Panc1 (cell line): ENCODE data around the gene ZNF862. TPM values are rescaled to one million over a fixed set of nuclear protein-coding genes. Genes with fewer than 3 reads are reported as not detected.

ENCODE experiments used
- ATAC-seq: fragments of 200-7000 bp; cut with Tn5 transposase; 2 replicates; pipeline ENCODE4 v1.9.1; 2020; ENCODE audit warnings: mild to moderate bottlenecking, moderate library complexity
- BruUV-seq: library from RNA; stranded (reverse); fragments of 400-500 nt; replicated peaks from 2 replicates; lab custom pipeline; 2021; lab: Mats Ljungman, UMichigan
- CTCF ChIA-PET: fragments of 300-600 bp; sonication (Branson Sonifier 250); formaldehyde crosslinking; loops from one replicate; lab custom pipeline; 2022; ENCODE audit warnings: antibody characterized with exemption; lab: Charles Lee
- POLR2A ChIA-PET: fragments of 300-600 bp; sonication (Branson Sonifier 250); formaldehyde crosslinking; loops from one replicate; lab custom pipeline; 2022; ENCODE audit warnings: antibody characterized with exemption; lab: Charles Lee
- DNase-seq: peaks from one replicate; pipeline ENCODE4 v3.0.0-alpha.2; 2010; ENCODE audit warnings: low read depth, low spot score
- H3K27ac ChIP-seq: 2 replicates; pipeline ENCODE4 v1.5.1; 2011; ENCODE audit warnings: mild to moderate bottlenecking, low read length, inconsistent platforms
- H3K27me3 ChIP-seq: fragments of 200-500 bp; sonication (Bioruptor generic); 2 replicates; pipeline ENCODE4 v1.6.0; 2014; ENCODE audit warnings: low read length, inconsistent platforms; ENCODE audit not compliant: control insufficient read depth, insufficient read depth
- H3K36me3 ChIP-seq: fragments of 200-500 bp; sonication (Bioruptor generic); 2 replicates; pipeline ENCODE4 v1.5.1; 2014; ENCODE audit warnings: inconsistent platforms, mild to moderate bottlenecking, low read length, moderate library complexity; ENCODE audit not compliant: control insufficient read depth, insufficient read depth
- H3K4me1 ChIP-seq: 2 replicates; pipeline ENCODE4 v1.5.1; 2011; ENCODE audit warnings: inconsistent platforms, mild to moderate bottlenecking, low read length, moderate library complexity; ENCODE audit not compliant: control insufficient read depth, insufficient read depth
- H3K4me3 ChIP-seq, 2 experiments: 2 replicates each; pipeline ENCODE4 v1.5.1; 2011 to 2012; ENCODE audit warnings: low read depth in 2 of 2, low read length in 2 of 2, mild to moderate bottlenecking in 2 of 2, inconsistent platforms in 1 of 2, moderate library complexity in 1 of 2
- H3K9me3 ChIP-seq: fragments of 200-500 bp; sonication (Bioruptor generic); 2 replicates; pipeline ENCODE4 v1.5.1; 2014; ENCODE audit warnings: low read depth, mild to moderate bottlenecking, inconsistent platforms, low read length, moderate library complexity; ENCODE audit not compliant: control insufficient read depth, insufficient read depth
- CTCF ChIP-seq: fragments of 450-650 bp; IDR thresholded peaks from 2 replicates; pipeline ENCODE4 v1.5.1; 2017; ENCODE audit warnings: mild to moderate bottlenecking
- POLR2AphosphoS5 ChIP-seq: IDR thresholded peaks from 2 replicates; pipeline ENCODE4 v1.6.1; 2012; ENCODE audit warnings: mild to moderate bottlenecking, low read depth, low read length, moderate library complexity
- REST ChIP-seq, 2 experiments: IDR thresholded peaks; 2 replicates each; pipeline ENCODE4 v1.6.1; 2011 to 2012; ENCODE audit warnings: low read depth in 2 of 2, control low read depth in 1 of 2, low read length in 1 of 2, mild to moderate bottlenecking in 1 of 2, moderate library complexity in 1 of 2; ENCODE audit not compliant: insufficient read depth in 1 of 2
- SIN3A ChIP-seq: IDR thresholded peaks from 2 replicates; pipeline ENCODE4 v1.6.1; 2012; ENCODE audit warnings: low read depth, mild to moderate bottlenecking, low read length, moderate library complexity, borderline replicate concordance; ENCODE audit not compliant: insufficient read depth
- TCF7L2 ChIP-seq: IDR thresholded peaks from 2 replicates; pipeline ENCODE4 v1.6.1; 2011; ENCODE audit warnings: mild to moderate bottlenecking, low read depth, low read length, inconsistent platforms
- in situ Hi-C: cut with HindIII; loops from 2 replicates; pipeline ENCODE4 v1.10.0; 2016; ENCODE audit warnings: low sequenced_read_pairs, low pct_unique_long_range_greater_than_20kb
- intact Hi-C: fragments of 100-400 bp; cut with micrococcal nuclease; formaldehyde crosslinking; loops from one replicate; pipeline ENCODE4 v1.10.0; 2022; ENCODE audit not compliant: unreplicated experiment
- total RNA-seq: library from RNA; stranded (reverse); gene quantifications from one replicate; pipeline ENCODE4 v1.2.1, GENCODE V29; 2021; ENCODE audit not compliant: unreplicated experiment

The ZNF862 gene
- total RNA-seq, 1 experiment from 2014 or later: 6.8 TPM

- Histone ChIP-seq H3K9me3 (no peaks in the 10 kb centered on the region), H3K27me3 (no peaks in the 10 kb centered on the region), H3K36me3 (no peaks in the 10 kb centered on the region), H3K4me3 (no peak overlapping the region), H3K27ac (no peak overlapping the region), H3K4me1 (no peaks in the 10 kb centered on the region; the same call in 1 of the 2 replicates)
- ChIA-PET POLR2A (no interaction called here), CTCF (no interaction called here)
- no TSS peak for BruUV-seq
- intact Hi-C loops: loop anchor here (5.0 kb wide), 2 partner anchors 166 to 396 kb away; no protein-coding TSS in a partner anchor
- DNase-seq (no peak), ATAC-seq (no peak)
- in situ Hi-C loops: no loop called here
- no peak for TF ChIP-seq POLR2AphosphoS5
- TF ChIP-seq CTCF: no peak
- no peak for TF ChIP-seq TCF7L2
- no peak for TF ChIP-seq REST (IDR thresholded peaks at IDR 0.05; ENCODE audit: insufficient read depth in 1 of 2, low read depth in 2 of 2, low read length in 1 of 2)
- no peak for TF ChIP-seq SIN3A
Measured at GRCh38 chr7:149881328-149882247, 43.4 kb downstream of the ZNF862 start.

- ChIA-PET CTCF (no interaction called here), POLR2A (interaction anchor here (0.6 kb wide), 1 partner anchor 165 kb away, joined by 3 read pairs; no protein-coding TSS in a partner anchor)
- no peak for DNase-seq
- Histone ChIP-seq H3K4me1 (no peaks in the 10 kb centered on the region; the same call in 1 of the 2 replicates), H3K27ac (no peak overlapping the region), H3K9me3 (no peaks in the 10 kb centered on the region), H3K27me3 (no peaks in the 10 kb centered on the region), H3K36me3 (no peaks in the 10 kb centered on the region), H3K4me3 (no peak overlapping the region)
- in situ Hi-C loops: no loop called here
- intact Hi-C loops: loop anchor here (5.0 kb wide), 2 partner anchors 165 to 395 kb away; no protein-coding TSS in a partner anchor
- no TSS peak for BruUV-seq
- no peak for ATAC-seq
- TF ChIP-seq POLR2AphosphoS5 (no peak), REST (IDR thresholded peaks at IDR 0.05; ENCODE audit: insufficient read depth in 1 of 2, low read depth in 2 of 2, low read length in 1 of 2) (no peak), SIN3A (no peak), CTCF (no peak), TCF7L2 (no peak)
Measured at GRCh38 chr7:149882248-149883047, 44.3 kb downstream of the ZNF862 start.
